LHCN-M2 (cell line): ENCODE data around the gene ALPI. TPM values are rescaled to one million over a fixed set of nuclear protein-coding genes. Genes with fewer than 3 reads are reported as not detected.
"Not testable (repeated sequence)": the region's sequence is repeated elsewhere in the genome, so short reads cannot be mapped to it uniquely, and the experiment has no call there.

Experiments used
- DNase-seq: peaks from one replicate; pipeline ENCODE4 v3.0.0-alpha.2; 2012; ENCODE audit warnings: low read depth
- polyA plus RNA-seq: library from polyadenylated mRNA; unstranded; fragments of >200 nt; gene quantifications from one replicate; pipeline ENCODE4 v1.2.1, GENCODE V29; 2012; ENCODE audit warnings: missing spikeins
- total RNA-seq: library from RNA; depleted of rRNA; stranded (reverse); fragments of >200 nt; gene quantifications from 2 replicates; pipeline ENCODE4 v1.2.3, GENCODE V29; 2014; rRNA removed

ALPI gene
- total RNA-seq: not detected in 2 replicates
- not detected for polyA plus RNA-seq

GRCh38 chr2:232455426-232456255 is at the start of gene ALPI:
ALPI (plus strand) TSS chr2:232456153; CDS start chr2:232456200, 47 bp downstream.
- no peak for DNase-seq

GRCh38 chr2:232406556-232407310 is 49.2 kb upstream of the ALPI start, which contains the start of gene ALPG:
ALPG (plus strand) TSS chr2:232406844; CDS start chr2:232406895, 51 bp downstream.
- no peak for DNase-seq

- not testable (repeated sequence) for DNase-seq
Observed at GRCh38 chr2:232407428-232408150, 48.4 kb upstream of the ALPI start.

- DNase-seq: not testable (repeated sequence)
Observed at GRCh38 chr2:232408269-232408668, 47.7 kb upstream of the ALPI start.

GRCh38 chr2:232409617-232410016 is 46.3 kb upstream of the ALPI start:
- not testable (repeated sequence) for DNase-seq

- no peak for DNase-seq
Observed at GRCh38 chr2:232410238-232410900, 45.6 kb upstream of the ALPI start.

- DNase-seq: no peak
Observed at GRCh38 chr2:232411901-232412629, 43.9 kb upstream of the ALPI start.

- no peak for DNase-seq
Observed at GRCh38 chr2:232412986-232413385, 43.0 kb upstream of the ALPI start.

GRCh38 chr2:232415138-232415690 is 40.7 kb upstream of the ALPI start:
- no peak for DNase-seq

GRCh38 chr2:232415736-232416520 is 40.0 kb upstream of the ALPI start:
- DNase-seq: no peak

GRCh38 chr2:232416521-232417470 is 39.2 kb upstream of the ALPI start:
- no peak for DNase-seq

- no peak for DNase-seq
Observed at GRCh38 chr2:232417489-232417888, 38.5 kb upstream of the ALPI start.

GRCh38 chr2:232418056-232418455 is 37.9 kb upstream of the ALPI start:
- DNase-seq: no peak

GRCh38 chr2:232418466-232419244 is 37.3 kb upstream of the ALPI start:
- DNase-seq: no peak

- DNase-seq: no peak
Observed at GRCh38 chr2:232419245-232420072, 36.5 kb upstream of the ALPI start.

GRCh38 chr2:232420073-232420454 is 35.9 kb upstream of the ALPI start:
- no peak for DNase-seq
